HG03066 (cell line): Measurements from ENCODE around the gene JAG1.
A peak's percentile ranks its signal among the peaks of the same experiment; 100 is the strongest.
"Not testable (repeated sequence)": the region's sequence is repeated elsewhere in the genome, so short reads cannot be mapped to it uniquely, and the experiment has no call there.

Experiments used
- ATAC-seq: cut with Tn5 transposase; IDR thresholded peaks from one replicate; pipeline ENCODE4 v1.9.1; 2021; ENCODE audit warnings: low read depth; ENCODE audit not compliant: unreplicated experiment

The JAG1 gene

DNA sequence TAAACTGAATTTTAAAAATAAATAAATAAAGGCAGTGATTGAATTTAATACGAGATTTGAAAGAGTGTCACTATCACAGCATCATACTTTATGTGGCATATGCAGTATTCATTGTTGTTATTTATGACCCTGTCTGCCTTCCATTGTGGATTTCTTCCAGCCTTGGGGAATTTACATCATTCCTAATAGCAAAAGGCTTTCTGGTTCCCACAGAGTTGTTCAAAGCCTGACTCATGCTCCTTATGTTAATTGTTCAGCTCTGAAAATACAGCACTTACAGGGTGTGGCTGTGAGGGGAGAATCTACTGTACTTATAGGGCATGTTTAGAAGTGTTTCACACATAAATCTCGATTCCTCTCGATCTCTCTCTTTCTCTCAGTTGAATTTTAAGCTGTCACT lies 54.4 kb downstream of the JAG1 start:
- no peak for ATAC-seq

DNA sequence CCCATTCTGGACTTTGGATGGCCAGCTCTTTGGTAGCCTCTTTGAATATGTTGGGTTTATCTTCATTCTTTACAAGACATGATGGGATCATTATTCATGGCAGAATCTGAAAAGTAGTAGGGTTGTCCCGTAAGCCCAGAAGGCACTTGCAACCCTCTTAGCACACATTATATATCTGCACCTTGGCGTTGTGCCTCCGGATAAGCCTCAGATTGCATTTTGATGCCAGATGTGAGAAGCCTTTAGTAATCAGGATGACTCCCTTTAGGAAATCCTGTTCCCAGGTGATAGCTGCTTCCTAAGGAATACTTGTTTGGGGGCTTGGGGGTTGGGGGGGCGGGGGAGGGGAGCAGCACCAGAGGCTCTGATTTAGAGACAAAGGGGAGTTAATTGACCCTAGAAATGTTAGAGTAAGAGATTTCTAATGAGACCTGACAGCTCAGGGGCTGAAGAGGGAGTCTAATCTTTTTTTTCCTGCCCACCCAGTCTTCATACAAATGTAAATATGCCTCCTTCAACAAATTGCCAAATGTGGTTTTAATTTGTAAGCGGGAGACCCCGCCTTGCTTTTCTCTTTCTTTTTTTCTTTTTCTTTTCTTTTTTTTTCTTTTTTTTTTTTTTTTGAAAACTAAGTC lies 55.1 kb downstream of the JAG1 start:
- ATAC-seq, result no peak

DNA sequence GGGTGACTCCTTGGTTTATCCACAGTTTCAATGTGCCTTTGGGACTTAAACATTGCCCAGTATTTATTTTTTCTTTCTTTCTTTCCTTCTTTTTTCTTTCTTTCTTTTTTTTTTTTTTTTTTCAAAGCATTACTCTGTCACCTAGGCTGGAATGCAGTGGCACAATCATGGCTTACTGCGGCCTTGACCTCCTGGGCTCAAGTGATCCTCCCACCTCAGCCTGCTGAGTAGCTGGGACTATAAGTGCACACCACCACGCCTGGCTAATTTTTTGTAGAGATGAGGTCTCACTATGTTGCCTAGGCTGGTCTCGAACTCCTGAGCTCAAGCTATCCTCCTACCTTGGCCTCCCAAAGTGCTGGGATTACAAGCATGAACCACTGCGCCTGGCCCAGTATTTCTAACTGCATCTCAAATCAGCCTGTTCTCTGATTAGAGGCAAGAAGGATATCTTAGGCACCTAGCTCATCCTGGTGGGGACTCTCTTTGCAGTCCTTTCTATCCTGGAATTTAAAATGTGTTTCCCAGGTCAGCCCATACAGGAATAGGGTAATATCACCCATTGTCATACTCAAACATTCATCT lies 56.2 kb downstream of the JAG1 start:
- ATAC-seq, result not testable (repeated sequence)

DNA sequence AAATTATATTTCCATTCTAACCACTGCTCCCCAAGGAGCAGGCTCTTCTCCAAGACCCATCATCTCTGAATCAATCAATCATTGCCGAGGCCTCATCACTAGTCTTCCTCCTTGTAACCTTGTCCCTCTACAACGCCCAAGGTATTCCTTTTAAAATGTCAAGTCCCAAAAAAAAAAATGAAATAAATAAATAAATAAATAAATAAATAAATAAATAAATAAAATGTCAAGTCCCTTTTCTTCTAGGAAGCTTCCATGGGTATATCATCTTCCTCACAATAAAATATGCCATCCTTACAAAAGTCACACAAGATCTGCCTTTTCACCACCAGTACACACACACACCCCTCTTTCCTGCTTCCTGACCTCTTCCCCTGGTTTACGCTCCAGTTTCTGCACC lies 57.6 kb downstream of the JAG1 start:
- ATAC-seq, result no peak

DNA sequence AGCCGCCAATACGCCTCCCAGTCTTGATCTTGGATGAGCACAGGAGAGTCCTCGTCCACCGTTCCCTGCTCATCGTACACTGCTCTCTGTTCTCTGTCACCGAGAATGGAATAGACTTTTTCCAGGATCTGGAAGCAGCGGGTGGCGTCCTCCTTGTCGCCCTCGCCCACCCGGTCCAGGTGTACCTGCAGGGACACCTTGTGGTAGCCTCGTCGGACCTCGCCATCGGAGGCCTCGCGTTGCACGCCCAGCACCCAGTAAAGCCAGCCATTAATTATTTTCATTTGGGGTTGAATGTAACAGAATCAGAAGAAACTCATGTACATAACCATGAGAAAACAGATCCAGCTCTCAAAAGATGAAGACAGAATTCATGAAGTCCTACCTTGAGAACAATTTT lies 59.9 kb downstream of the JAG1 start:
- ATAC-seq, result no peak

DNA sequence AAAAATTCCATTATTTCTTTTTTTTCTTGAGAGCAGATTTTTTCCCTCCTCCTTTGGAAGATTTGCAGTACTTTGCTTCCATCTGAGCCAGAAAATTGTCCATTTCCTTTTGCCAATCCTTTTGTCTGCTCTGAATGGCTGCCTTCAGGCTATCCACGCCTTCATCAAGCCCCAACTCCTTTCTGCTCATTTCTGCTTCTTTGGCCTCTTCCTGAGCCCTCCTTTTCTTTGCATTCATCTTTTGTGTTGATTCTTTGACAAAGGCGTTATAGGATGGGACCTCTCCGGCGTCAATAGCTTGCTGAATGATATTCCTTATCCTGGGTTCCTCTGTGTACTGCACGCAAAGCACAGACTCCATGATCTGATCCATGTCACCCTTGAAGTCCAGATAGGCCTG lies 60.4 kb downstream of the JAG1 start:
- ATAC-seq, result not testable (repeated sequence)

DNA sequence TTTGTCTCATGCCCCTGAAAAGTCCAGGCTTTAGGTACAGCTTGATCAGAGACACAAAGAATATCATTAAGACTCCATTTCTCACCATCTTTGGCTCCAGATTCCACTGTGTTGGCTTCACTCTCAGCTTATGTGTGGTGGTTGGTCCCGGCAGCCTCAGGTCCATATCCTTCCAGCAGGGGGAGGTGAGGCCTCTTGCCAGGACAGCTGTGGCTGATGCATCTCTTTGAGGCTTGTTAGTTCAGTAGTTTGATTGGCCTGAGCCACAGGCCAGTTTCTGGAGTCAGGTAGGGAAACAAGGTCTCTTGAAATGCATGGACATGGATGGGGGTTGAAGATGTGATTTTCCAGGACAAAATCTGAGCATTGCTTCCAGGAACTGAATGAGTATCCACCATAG lies 62.4 kb downstream of the JAG1 start:
- peak; percentile 65 for ATAC-seq

DNA sequence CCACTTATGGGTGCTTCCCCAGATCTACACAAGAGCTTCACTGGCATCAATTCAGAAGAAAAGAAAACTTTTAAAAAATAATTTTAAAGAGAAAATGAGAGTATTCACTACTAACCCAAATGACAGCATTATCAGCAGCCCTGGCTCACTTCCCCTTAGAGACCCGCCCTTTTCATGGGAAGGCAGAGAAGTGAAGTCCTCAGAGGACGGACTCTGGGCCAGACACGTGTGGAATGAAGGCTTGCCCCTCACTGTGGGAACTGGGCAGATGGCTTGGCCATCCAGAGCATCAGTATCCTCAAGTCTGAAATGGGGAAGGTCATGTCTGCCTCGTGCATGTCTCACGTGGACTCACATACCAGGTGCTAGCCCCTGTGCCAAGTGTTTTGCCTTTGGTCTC lies 63.5 kb downstream of the JAG1 start:
- no peak for ATAC-seq

DNA sequence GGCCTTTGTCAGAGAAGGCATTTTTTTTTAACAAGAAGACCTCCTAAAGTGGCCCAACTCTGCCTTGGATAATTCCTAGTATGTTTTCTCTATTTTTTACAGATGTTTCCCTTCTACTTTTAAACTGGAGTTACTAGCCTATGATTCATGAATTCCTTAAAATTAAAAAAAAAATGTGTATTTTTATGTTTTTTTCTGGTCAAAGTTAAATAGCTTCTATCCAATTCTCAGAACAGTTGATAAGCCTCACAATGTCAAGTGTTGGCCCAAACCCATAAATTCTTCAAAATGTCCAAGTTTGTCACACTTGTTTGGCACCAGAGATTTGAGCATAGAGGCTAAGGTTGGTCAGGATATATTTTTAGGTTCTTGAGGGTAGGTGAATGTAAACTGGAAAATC lies 64.0 kb downstream of the JAG1 start:
- ATAC-seq, result no peak

DNA sequence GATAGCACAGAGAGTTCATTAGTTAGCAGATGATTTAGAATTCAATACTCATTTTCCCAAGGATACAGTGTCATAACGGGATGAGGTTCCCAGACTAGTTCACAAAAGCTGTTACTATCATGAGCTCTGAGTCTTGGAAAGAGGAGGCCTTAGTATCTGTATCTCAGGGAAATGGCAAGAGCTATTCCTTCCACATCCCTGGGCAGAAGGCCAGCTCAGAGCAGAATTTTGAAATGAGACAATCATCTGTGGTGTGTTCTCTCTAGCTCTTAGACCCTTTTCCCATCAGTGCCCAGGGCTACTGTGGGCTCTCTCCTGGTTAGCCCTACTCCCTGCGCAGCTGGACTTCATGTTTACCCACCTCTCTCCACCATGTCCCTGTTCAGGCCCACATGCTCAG lies 64.5 kb downstream of the JAG1 start:
- no peak for ATAC-seq

DNA sequence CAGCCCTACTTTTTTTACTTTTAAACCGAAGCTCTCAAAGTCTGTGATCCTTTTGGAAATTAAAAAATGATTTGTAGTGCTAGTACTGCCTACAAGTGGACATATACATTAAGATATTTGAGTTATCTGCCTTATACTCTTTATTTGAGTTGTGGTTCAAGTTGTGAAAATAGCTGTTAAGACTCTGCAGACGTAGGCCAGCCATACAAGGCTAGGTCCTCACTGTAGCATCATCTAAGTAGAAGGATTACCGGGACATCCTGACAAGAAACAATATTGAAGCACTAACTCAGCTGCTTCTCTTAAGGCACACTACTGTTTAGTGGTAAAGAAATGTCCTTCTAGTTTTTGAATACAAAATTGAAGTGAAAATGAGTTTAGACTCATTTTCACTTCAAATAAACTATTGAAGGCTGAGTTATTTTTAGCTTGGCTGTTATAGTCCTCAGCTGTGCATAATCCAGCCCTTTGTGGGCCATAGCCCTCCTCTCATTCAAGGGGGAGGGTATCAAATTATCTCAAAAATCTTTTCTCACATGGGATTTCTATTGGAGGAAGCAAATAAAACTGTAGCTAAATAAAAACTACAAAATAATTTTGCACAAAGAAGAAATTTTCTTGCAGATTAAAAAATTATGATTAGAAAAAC lies 68.1 kb downstream of the JAG1 start:
- no peak for ATAC-seq

DNA sequence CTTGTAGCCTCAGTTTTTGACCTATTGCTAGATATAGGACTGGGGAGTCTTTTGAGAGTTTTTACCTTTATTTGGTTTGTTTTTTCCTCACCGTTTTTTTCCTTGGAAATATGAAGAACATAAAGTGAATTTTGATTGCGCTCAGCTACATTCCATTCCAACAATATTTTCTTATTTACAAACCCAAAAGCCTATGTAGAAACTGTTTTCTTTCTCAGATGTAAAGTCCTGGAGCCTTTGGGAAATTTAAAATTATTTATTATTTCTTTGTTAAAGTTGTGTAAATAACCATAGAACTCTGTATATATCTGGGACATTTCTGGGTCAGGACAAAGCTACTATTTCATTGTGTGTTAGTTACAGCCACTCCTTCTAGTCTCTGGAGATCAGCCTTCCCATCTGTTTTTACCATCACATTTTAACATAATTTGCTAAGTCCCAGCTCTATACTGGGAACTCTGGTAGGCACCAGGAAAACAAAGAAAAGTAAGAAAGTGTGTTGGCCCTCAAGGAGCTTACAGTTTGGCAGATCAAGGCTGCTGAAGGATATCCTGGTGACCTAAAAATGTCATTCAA lies 68.8 kb downstream of the JAG1 start:
- no peak for ATAC-seq

DNA sequence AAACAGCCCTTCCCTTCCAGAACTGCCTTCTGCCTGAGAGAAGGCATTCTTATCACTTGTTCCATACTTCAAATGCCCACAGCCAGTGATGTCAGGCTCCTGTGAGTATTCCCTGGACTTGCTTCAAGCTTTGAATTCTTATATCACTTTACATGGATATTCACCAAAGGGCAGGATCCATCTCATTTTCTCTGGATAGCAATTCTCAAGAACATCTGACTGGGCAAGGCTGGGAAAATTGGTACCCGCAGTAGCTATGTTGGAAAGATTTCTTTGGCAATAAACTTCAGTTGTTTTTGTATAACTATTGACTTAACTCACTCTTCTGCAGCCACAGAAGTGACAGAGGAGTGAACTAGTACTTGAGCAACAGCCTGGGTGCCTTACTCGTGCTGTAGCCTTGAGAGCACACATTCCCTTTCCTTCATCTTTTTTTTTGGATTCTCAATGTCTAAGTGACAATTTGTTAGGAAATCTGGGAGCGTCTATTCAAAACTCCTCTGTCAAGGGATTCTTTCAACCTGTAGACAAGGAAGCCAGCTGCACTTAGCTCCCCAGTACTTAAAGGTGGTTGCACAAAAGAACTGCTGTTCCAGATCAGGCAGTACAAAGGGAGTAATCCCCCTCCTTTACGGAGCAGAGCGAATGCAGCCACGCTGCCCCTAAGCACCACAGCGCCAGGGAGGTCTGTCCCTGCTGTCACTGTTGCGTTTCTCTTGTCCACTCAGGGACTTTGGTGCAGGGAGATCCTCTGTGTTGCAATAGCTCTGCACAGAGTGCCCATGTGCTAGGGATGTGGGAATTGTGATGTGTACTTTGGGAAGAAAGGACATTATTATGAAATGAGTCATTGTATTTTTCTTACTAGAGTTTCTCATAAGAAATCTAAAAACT lies 69.6 kb downstream of the JAG1 start:
- ATAC-seq, result no peak

DNA sequence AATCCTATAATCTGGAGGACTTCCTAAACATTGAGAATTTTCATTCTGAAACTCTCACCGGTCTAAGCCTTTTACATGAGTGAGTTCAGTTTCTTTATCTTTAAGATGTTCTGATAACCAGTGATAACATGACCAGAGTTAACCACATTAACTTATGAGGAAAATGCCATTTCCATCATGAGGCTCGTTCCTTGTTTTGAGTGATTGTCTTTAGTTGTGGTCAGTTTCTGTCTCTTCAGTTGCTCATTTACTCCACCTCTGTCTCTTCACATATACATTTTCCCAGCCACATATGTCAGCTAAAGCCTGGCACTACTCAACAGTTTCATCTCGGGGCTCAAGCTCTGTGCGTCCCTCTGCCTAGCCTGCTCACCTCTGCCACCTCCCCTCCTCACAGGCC lies 70.4 kb downstream of the JAG1 start:
- no peak for ATAC-seq

DNA sequence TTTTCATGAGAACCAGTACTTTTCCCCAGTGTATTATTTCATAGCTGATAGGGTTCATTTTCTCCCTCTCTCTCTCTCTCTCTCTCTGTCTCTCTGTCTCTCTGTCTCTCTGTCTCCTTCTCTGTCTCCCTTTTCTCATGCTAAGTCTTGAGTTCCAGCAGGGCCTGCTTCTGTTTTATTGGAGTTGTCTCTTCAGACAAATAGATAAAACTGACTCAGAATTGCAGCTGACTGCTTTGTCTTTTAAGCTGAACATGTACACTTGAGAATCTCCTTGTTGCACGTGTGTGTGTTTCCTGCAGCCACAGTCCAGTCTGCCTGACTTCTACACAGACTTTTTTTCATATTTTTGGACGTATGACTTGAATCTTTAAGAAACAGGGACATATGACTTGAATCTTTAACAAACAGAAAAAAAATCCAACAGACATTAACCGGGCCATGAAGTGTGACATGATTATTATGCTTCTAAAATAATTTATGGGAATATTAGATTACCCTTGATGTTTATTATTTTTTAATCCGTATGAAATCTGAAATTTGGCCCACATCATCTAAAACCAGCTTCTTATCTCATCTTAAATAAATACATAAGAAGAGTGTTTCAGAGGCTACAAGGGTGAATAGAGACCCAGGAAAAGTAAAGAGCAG lies 71.5 kb downstream of the JAG1 start:
- ATAC-seq, result no peak

DNA sequence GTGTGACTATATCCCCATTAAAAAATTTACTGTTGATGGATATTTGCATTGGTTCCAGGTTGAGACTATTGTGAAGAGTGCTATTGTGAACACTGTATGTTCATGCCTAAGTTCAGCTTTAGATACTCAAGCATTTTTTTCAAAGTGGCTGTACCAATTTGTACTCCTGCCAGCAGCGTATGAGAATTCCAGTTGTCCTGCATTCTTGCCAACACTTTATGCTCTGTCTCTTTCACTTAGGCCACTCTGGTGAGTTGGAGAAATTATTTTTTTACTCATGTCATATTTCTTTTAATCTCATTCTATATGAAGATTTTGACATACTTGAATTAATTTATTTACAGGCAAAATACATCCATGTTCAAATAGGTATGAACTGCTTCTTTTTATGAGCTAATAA lies 76.2 kb downstream of the JAG1 start:
- no peak for ATAC-seq

DNA sequence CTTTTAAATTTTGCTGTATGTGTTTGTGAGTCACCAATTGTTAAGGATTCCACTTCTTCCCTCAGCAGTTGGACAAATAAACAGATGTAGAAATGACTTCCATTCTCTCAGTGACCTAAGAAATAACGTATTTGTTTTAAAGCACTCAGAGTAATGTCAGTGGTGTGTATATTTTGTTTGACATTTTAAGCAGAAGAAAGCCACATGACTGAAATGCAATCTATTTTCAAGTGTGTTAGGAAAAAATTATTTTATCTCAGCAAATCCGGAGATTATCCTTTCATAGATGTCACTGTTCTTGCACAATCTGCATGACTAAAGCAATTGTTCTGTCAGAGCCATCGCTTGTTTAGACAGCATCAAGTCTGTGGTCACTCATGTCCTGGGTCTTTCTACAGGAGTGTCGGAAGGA lies 77.1 kb downstream of the JAG1 start:
- no peak for ATAC-seq

DNA sequence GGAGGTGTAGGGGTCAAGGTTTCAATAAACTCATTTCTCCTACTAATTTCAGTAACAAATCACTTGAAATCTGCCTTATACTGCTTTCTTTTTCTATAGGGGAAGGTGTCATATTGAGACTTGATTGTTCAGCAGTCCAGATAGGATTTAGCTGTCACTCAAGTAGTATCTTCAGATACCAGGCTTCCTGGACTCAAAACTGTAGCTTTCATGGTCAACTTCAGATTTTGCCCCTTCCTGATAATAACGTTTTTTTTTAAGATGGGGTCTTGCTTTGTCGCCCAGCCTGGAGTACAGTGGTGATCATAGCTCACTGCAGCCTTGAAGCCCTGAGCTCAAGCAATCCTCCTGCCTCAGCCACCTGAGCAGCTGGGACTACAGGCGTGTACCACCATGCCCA lies 77.8 kb downstream of the JAG1 start:
- no peak for ATAC-seq

DNA sequence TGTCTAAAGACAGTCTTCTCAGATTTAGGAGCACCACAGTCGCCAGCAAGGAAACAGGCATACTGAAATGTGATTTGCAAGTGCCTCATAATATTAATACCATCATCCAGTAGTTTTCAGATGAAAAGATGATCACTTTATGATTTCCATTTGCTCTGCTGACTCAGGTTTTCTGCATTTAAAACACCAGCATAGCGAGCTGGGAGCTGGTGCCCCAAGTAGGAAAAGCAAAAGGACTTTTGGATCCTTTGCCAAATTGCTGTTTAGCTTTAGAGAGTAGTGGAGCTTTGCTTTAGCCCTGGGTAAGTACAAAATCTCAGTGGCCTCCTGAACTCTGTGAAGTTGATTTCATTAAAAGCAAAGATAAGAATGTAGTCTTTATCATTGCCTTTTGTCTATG lies 78.5 kb downstream of the JAG1 start:
- no peak for ATAC-seq

DNA sequence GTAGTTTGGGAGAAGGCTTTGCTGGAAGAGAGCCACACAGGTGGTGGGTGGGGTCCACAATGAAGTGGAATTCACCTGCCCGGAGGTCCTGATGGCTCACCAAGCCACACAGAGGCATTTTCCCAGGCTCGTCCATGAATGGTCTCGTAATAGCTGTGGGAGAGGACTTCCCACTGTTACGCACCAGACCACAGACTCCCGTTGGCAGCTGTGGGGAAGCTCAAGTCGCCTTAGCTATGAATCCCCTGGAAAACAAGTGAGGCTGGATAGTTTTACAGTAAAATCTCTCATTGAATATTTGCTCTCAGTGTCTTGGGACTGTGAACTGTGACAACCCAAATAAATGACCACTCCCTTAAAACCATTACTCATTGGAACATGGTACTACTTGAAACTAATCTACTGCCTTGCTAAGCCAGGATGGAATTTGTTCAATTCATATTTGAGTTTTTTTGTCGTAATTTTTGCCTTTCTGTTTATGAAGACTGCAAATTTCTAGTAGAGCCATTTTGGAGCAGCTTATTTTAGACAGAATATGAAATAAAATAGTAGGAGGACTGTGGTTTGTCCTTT lies 79.4 kb downstream of the JAG1 start:
- ATAC-seq, result no peak
